H1 (cell line): ENCODE data around the gene RYR3. TPM values are rescaled to one million over a fixed set of nuclear protein-coding genes. Genes with fewer than 3 reads are reported as not detected.

ENCODE experiments used
- CTCF ChIA-PET: fragments of 300-600 bp; sonication (Branson Sonifier 250); formaldehyde crosslinking; loops from one replicate; lab custom pipeline; 2021; ENCODE audit not compliant: partially characterized antibody; lab: Charles Lee
- POLR2A ChIA-PET: fragments of 300-600 bp; sonication (Branson Sonifier 250); formaldehyde crosslinking; loops from one replicate; lab custom pipeline; 2021; ENCODE audit warnings: inconsistent platforms; ENCODE audit not compliant: partially characterized antibody; lab: Charles Lee
- DNase-seq, 2 experiments: peaks; one replicate each; pipeline versions ENCODE4 v3.0.0 to v3.0.0-alpha.2; 2010 to 2022; ENCODE audit warnings: low spot score in 2 of 2, low read depth in 1 of 2, mixed read lengths in 1 of 2
- FAIRE-seq: peaks from 2 replicates; lab custom pipeline; 2011; peaks lifted over from hg19 to GRCh38; lab: Jason Lieb, UNC
- H2AFZ ChIP-seq: 2 replicates; pipeline ENCODE4 v1.8.1; 2012; ENCODE audit warnings: low read length, inconsistent platforms
- H2AK5ac ChIP-seq: 2 replicates; pipeline ENCODE4 v1.6.1; 2013; ENCODE audit warnings: low read depth, low read length
- H2BK120ac ChIP-seq: replicated peaks from 2 replicates; pipeline ENCODE3; 2013; ENCODE audit warnings: low read depth, low read length, inconsistent platforms
- H2BK12ac ChIP-seq: 2 replicates; pipeline ENCODE4 v1.6.1; 2013; ENCODE audit warnings: low read depth, low read length
- H2BK15ac ChIP-seq: 2 replicates; pipeline ENCODE4 v1.6.1; 2013; ENCODE audit warnings: low read length
- H2BK20ac ChIP-seq: 2 replicates; pipeline ENCODE4 v1.6.1; 2013; ENCODE audit warnings: low read length
- H2BK5ac ChIP-seq: 2 replicates; pipeline ENCODE4 v1.6.1; 2013; ENCODE audit warnings: low read depth, low read length
- H3K14ac ChIP-seq: 2 replicates; pipeline ENCODE4 v1.6.1; 2013; ENCODE audit warnings: inconsistent platforms; ENCODE audit not compliant: insufficient read length
- H3K18ac ChIP-seq: 2 replicates; pipeline ENCODE4 v1.6.1; 2013; ENCODE audit warnings: low read length; ENCODE audit errors: extremely low read depth
- H3K23ac ChIP-seq: 2 replicates; pipeline ENCODE4 v1.6.1; 2013; ENCODE audit warnings: inconsistent platforms; ENCODE audit not compliant: insufficient read length
- H3K23me2 ChIP-seq: 2 replicates; pipeline ENCODE4 v1.6.1; 2013; ENCODE audit warnings: low read depth, low read length
- H3K27ac ChIP-seq: 2 replicates; pipeline ENCODE4 v1.6.1; 2011; ENCODE audit warnings: low read depth, low read length, inconsistent platforms
- H3K27me3 ChIP-seq, 4 experiments: replicated peaks in 1 of 4; 1 replicate in 1 of 4; 2 replicates in 3 of 4; pipeline versions ENCODE4 v1.6.1 to v1.8.1; 2011 to 2013; ENCODE audit warnings: low read length in 3 of 4, mild to moderate bottlenecking in 3 of 4, inconsistent platforms in 2 of 4, mixed read lengths in 2 of 4, moderate library complexity in 1 of 4; ENCODE audit not compliant: control insufficient read depth in 3 of 4, insufficient read depth in 3 of 4; ENCODE audit errors: extremely low read depth in 1 of 4
- H3K36me3 ChIP-seq, 4 experiments: 2 replicates each; pipeline versions ENCODE4 v1.6.1 to v1.8.1; 2011 to 2013; ENCODE audit warnings: mild to moderate bottlenecking in 4 of 4, low read length in 3 of 4, moderate library complexity in 2 of 4, control low read depth in 1 of 4, inconsistent platforms in 1 of 4; ENCODE audit not compliant: insufficient read depth in 4 of 4, control insufficient read depth in 2 of 4
- H3K4ac ChIP-seq: replicated peaks from 2 replicates; pipeline ENCODE3; 2013; ENCODE audit warnings: low read length, low read depth, mixed read lengths, inconsistent platforms; ENCODE audit not compliant: insufficient read length
- H3K4me1 ChIP-seq, 4 experiments: replicated peaks in 1 of 4; 1 replicate in 1 of 4; 2 replicates in 3 of 4; pipeline versions ENCODE4 v1.6.1 to v1.8.1; 2011 to 2013; ENCODE audit warnings: low read length in 3 of 4, inconsistent platforms in 2 of 4, mixed read lengths in 1 of 4; ENCODE audit not compliant: insufficient read depth in 4 of 4, control insufficient read depth in 3 of 4
- H3K4me2 ChIP-seq, 2 experiments: 2 replicates each; pipeline versions ENCODE4 v1.6.1 to v1.8.1; 2011 to 2013; ENCODE audit warnings: low read depth in 2 of 2, low read length in 2 of 2, control low read depth in 1 of 2, inconsistent platforms in 1 of 2, mild to moderate bottlenecking in 1 of 2; ENCODE audit not compliant: insufficient read depth in 1 of 2
- H3K4me3 ChIP-seq, 4 experiments: fragments of 200-600, 300-600 bp in 1 of 4; sonication (generic), shearing (Covaris generic), sonication (Bioruptor Twin) in 1 of 4; 2 replicates each; pipeline versions ENCODE4 v1.5.1 to v1.8.1; 2011 to 2016; ENCODE audit warnings: low read length in 4 of 4, low read depth in 3 of 4, control low read depth in 2 of 4, inconsistent platforms in 2 of 4, mild to moderate bottlenecking in 2 of 4, mixed read lengths in 1 of 4, moderate library complexity in 1 of 4; ENCODE audit not compliant: insufficient read depth in 2 of 4; ENCODE audit errors: extremely low read depth in 1 of 4
- H3K56ac ChIP-seq: replicated peaks from 2 replicates; pipeline ENCODE3; 2013; ENCODE audit warnings: low read depth, mild to moderate bottlenecking, mixed read lengths, low read length, inconsistent platforms; ENCODE audit not compliant: insufficient read length
- H3K79me1 ChIP-seq: 2 replicates; pipeline ENCODE4 v1.6.1; 2013; ENCODE audit warnings: low read depth, low read length, control low read depth
- H3K79me2 ChIP-seq, 2 experiments: 2 replicates each; pipeline versions ENCODE4 v1.6.1 to v1.8.1; 2012 to 2013; ENCODE audit warnings: low read length in 2 of 2, mild to moderate bottlenecking in 2 of 2, inconsistent platforms in 1 of 2; ENCODE audit not compliant: insufficient read depth in 2 of 2, control insufficient read depth in 1 of 2
- H3K9ac ChIP-seq, 4 experiments: replicated peaks in 1 of 4; 1 replicate in 1 of 4; 2 replicates in 3 of 4; pipeline versions ENCODE4 v1.6.1 to v1.8.1; 2011 to 2013; ENCODE audit warnings: low read depth in 3 of 4, low read length in 3 of 4, control low read depth in 2 of 4, mild to moderate bottlenecking in 2 of 4, moderate library complexity in 2 of 4, inconsistent platforms in 1 of 4; ENCODE audit errors: extremely low read depth in 1 of 4
- H3K9me3 ChIP-seq, 2 experiments: 2 replicates each; pipeline versions ENCODE4 v1.6.1 to v1.8.1; 2012 to 2013; ENCODE audit warnings: mild to moderate bottlenecking in 2 of 2, moderate library complexity in 2 of 2, control low read depth in 1 of 2, inconsistent platforms in 1 of 2, low read depth in 1 of 2, low read length in 1 of 2, mixed read lengths in 1 of 2; ENCODE audit not compliant: insufficient read depth in 2 of 2
- H4K20me1 ChIP-seq, 2 experiments: replicated peaks in 1 of 2; 2 replicates each; pipeline versions ENCODE3 to v1.8.1; 2011 to 2013; ENCODE audit warnings: inconsistent platforms in 2 of 2, low read length in 2 of 2, mild to moderate bottlenecking in 1 of 2; ENCODE audit not compliant: insufficient read depth in 2 of 2, control insufficient read depth in 1 of 2
- H4K5ac ChIP-seq: 2 replicates; pipeline ENCODE4 v1.6.1; 2013; ENCODE audit warnings: low read length, low read depth, mixed read lengths, inconsistent platforms; ENCODE audit not compliant: insufficient read length
- H4K8ac ChIP-seq: 2 replicates; pipeline ENCODE4 v1.8.0; 2013; ENCODE audit warnings: mild to moderate bottlenecking, moderate library complexity, low read length, inconsistent platforms; ENCODE audit not compliant: insufficient read depth; ENCODE audit errors: extremely low read depth
- H4K91ac ChIP-seq: replicated peaks from 2 replicates; pipeline ENCODE3; 2013; ENCODE audit warnings: low read length, mixed read lengths, inconsistent platforms; ENCODE audit not compliant: insufficient read length
- ATF2 ChIP-seq: IDR thresholded peaks from 2 replicates; pipeline ENCODE4 v1.6.1; 2012; ENCODE audit warnings: low read length, inconsistent platforms
- BRCA1 ChIP-seq: IDR thresholded peaks from 2 replicates; pipeline ENCODE4 v1.6.1; 2012; ENCODE audit warnings: low read depth, low read length, improper control_type of control experiment
- CTCF ChIP-seq, 3 experiments: IDR thresholded peaks; 1 replicate in 2 of 3; 2 replicates in 1 of 3; pipeline versions ENCODE4 v1.5.1 to v1.6.1; 2011; ENCODE audit warnings: low read length in 3 of 3, mild to moderate bottlenecking in 3 of 3, inconsistent platforms in 2 of 3, low read depth in 1 of 3, moderate library complexity in 1 of 3; ENCODE audit not compliant: insufficient read depth in 1 of 3; ENCODE audit errors: control extremely low read depth in 1 of 3
- JUN ChIP-seq: IDR thresholded peaks from 2 replicates; pipeline ENCODE4 v1.6.1; 2011; ENCODE audit warnings: low read depth, mild to moderate bottlenecking, improper control_type of control experiment, low read length
- RAD21 ChIP-seq, 2 experiments: IDR thresholded peaks in 1 of 2; conservative IDR thresholded peaks in 1 of 2; 2 replicates each; pipeline ENCODE4 v1.6.1; 2011; ENCODE audit warnings: low read depth in 2 of 2, low read length in 2 of 2, improper control_type of control experiment in 1 of 2, inconsistent platforms in 1 of 2, mild to moderate bottlenecking in 1 of 2, moderate library complexity in 1 of 2
- ZNF274 ChIP-seq: IDR thresholded peaks from 2 replicates; pipeline ENCODE4 v1.7.0; 2012; ENCODE audit warnings: low read length, borderline replicate concordance; ENCODE audit errors: extremely low read depth
- WGBS, 2 experiments: shearing (Covaris generic) in 1 of 2; methylation state at CpG; one replicate each; pipeline versions ENCODE4 v1.1.6 to v1.1.7; 2013 to 2015; ENCODE audit warnings: low lambda C conversion rate in 2 of 2, mixed read lengths in 2 of 2, inconsistent platforms in 1 of 2, low coverage in 1 of 2, missing lambda C conversion rate in 1 of 2; ENCODE audit not compliant: insufficient replicate concordance in 2 of 2, insufficient coverage in 1 of 2, insufficient read length in 1 of 2; ENCODE audit errors: extremely low coverage in 1 of 2, missing lambda C conversion rate in 1 of 2; 5-methylcytosine and 5-hydroxymethylcytosine counted together
- polyA plus RNA-seq, 7 experiments: library from polyadenylated mRNA; depleted of rRNA in 3 of 7; stranded (reverse) in 5 of 7; unstranded in 2 of 7; fragments of >200 nt in 5 of 7; fragments of 200-250 nt in 2 of 7; gene quantifications; 1 replicate in 5 of 7; 2 replicates in 1 of 7; 4 replicates in 1 of 7; pipeline versions ENCODE4 v1.2.1 to v1.2.3, GENCODE V29; 2011 to 2013; ENCODE audit warnings: missing spikeins in 2 of 7, mixed read lengths in 2 of 7
- total RNA-seq: library from RNA; stranded (reverse); fragmentation: NEBNext Ultra II Directional; extraction: Animal tissue kit (Norgen Biotek cat#: 25700); gene quantifications from 2 replicates; pipeline ENCODE4 v1.2.1, GENCODE V29; 2021

Gene RYR3
- total and polyA plus RNA-seq, 2 of the 8 experiments (the other 6 are each of a cell fraction or from before 2014, with no cell fraction given) = 0.33 to 3.4 TPM

GRCh38 chr15:33810073-33810595, 499.4 kb downstream of the RYR3 start:
- Histone ChIP-seq H3K79me1 (no peaks in the 10 kb centered on the region), H4K5ac (no peak overlapping the region), H3K4me3 (no peak overlapping the region), H3K79me2 (no peaks in the 10 kb centered on the region), H3K4me2 (no peak overlapping the region), H3K4me1 (no peaks in the 10 kb centered on the region), H2BK5ac (no peak overlapping the region), H4K8ac (no peak overlapping the region), H3K36me3 (no peaks in the 10 kb centered on the region), H3K18ac (no peak overlapping the region), H3K14ac (no peak overlapping the region), H2BK15ac (no peak overlapping the region), H4K20me1 (no peaks in the 10 kb centered on the region), H3K23ac (no peak overlapping the region), H2BK120ac (no peak overlapping the region), H3K9ac (no peak overlapping the region), H3K9me3 (no peaks in the 10 kb centered on the region), H3K4ac (no peak overlapping the region), H3K27me3 (no peaks in the 10 kb centered on the region), H2BK20ac (no peak overlapping the region), H2AK5ac (no peak overlapping the region), H2BK12ac (no peak overlapping the region), H3K23me2 (no peaks in the 10 kb centered on the region), H2AFZ (no peak overlapping the region), H3K27ac (no peak overlapping the region), H3K56ac (no peak overlapping the region), H4K91ac (no peak overlapping the region)
- WGBS, 2 experiments = 85% methylated on average over 10 of the region's 10 CpGs; no CpG with 5 or more reads in 1 of the 2 experiments
- CTCF ChIA-PET = interaction anchor here (0.6 to 1.4 kb wide), 7 partner anchors 13 to 158 kb away, joined by 3 to 5 read pairs (median 3); no protein-coding TSS in a partner anchor
- POLR2A ChIA-PET = no interaction called here
- no peak for FAIRE-seq
- DNase-seq = no peak
- TF ChIP-seq RAD21 (IDR thresholded peaks at IDR 0.05 in 1 of 2, conservative IDR thresholded peaks at IDR 0.05 in 1 of 2; ENCODE audit: low read depth in 2 of 2, low read length in 2 of 2) (peak; percentile 44 to 64), JUN (no peak), ATF2 (no peak), CTCF (IDR thresholded peaks at IDR 0.05; ENCODE audit: control extremely low read depth in 1 of 3, insufficient read depth in 1 of 3, low read depth in 1 of 3, low read length in 3 of 3) (peak; percentile 23 to 48 (median 42)), BRCA1 (no peak), ZNF274 (no peak)
